Calu3 (cell line): ENCODE measurements around the gene RBM26. TPM values are rescaled to one million over a fixed set of nuclear protein-coding genes. Genes with fewer than 3 reads are reported as not detected.

Experiments
- BruUV-seq: library from RNA; stranded (reverse); fragments of 400-500 nt; replicated peaks from 2 replicates; lab custom pipeline; 2021; lab: Mats Ljungman, UMichigan
- CTCF ChIA-PET: fragments of 300-600 bp; sonication (Branson Sonifier 250); formaldehyde crosslinking; loops from one replicate; lab custom pipeline; 2022; ENCODE audit warnings: antibody characterized with exemption; lab: Charles Lee
- DNase-seq: peaks from one replicate; pipeline ENCODE4 v3.0.0; 2022
- H3K27ac Mint-ChIP-seq: one replicate; pipeline ENCODE4 v1.8.0; 2022; ENCODE audit warnings: mixed read lengths; ENCODE audit not compliant: unreplicated experiment
- H3K27me3 Mint-ChIP-seq: one replicate; pipeline ENCODE4 v1.8.0; 2022; ENCODE audit warnings: mixed read lengths; ENCODE audit not compliant: unreplicated experiment
- H3K36me3 Mint-ChIP-seq: one replicate; pipeline ENCODE4 v1.8.0; 2022; ENCODE audit warnings: mild to moderate bottlenecking, moderate library complexity, mixed read lengths; ENCODE audit not compliant: insufficient read depth, unreplicated experiment
- H3K4me1 Mint-ChIP-seq: one replicate; pipeline ENCODE4 v1.8.0; 2022; ENCODE audit warnings: mild to moderate bottlenecking, low read depth, mixed read lengths; ENCODE audit not compliant: unreplicated experiment
- H3K4me3 Mint-ChIP-seq: one replicate; pipeline ENCODE4 v1.8.0; 2022; ENCODE audit warnings: mild to moderate bottlenecking, low read depth, moderate library complexity, mixed read lengths; ENCODE audit not compliant: unreplicated experiment
- H3K9me3 Mint-ChIP-seq: one replicate; pipeline ENCODE4 v1.8.0; 2022; ENCODE audit warnings: low read depth, mixed read lengths; ENCODE audit not compliant: unreplicated experiment
- intact Hi-C: fragments of 100-400 bp; cut with micrococcal nuclease; formaldehyde crosslinking; loops from one replicate; pipeline ENCODE4 v1.10.0; 2022; ENCODE audit not compliant: unreplicated experiment
- total RNA-seq: library from RNA; stranded (reverse); gene quantifications from 2 replicates; pipeline ENCODE4 v1.2.3, GENCODE V29; 2022
- TF ChIP-seq, protein P1 (sequence below): fragments of 200-600 bp; IDR thresholded peaks from one replicate; pipeline ENCODE4 v1.8.0; 2022; ENCODE audit warnings: antibody characterized with exemption; ENCODE audit not compliant: unreplicated experiment

Gene RBM26
- total RNA-seq, 1 experiment from 2014 or later, result 19.2 TPM

DNA sequence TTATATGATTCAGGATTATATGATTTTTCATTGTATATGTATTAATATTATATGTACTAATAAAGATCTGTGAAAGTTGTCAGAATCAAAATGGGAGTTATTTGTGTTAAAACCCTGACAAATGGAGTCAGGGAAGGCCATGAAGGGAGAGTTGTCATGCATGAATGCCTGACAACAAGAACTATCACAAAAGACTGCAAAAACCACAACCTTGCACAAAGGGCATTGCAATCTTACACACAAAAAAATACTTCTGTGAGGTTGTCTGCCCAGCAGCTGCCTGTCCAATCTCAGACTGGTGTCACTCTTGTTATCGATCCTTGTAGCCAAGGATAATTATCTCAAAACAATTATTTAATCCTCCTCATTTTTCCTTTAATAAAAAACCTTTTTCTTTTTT is 21.2 kb upstream of the RBM26 start:
- Mint-ChIP-seq H3K27me3 (no peaks in the 10 kb centered on the region), H3K36me3 (no peaks in the 10 kb centered on the region), H3K27ac (no peak overlapping the region), H3K4me3 (no peak overlapping the region), H3K9me3 (no peaks in the 10 kb centered on the region), H3K4me1 (no peaks in the 10 kb centered on the region)
- DNase-seq, result no peak
- BruUV-seq, result no TSS peak
- TF ChIP-seq, protein P1, sequence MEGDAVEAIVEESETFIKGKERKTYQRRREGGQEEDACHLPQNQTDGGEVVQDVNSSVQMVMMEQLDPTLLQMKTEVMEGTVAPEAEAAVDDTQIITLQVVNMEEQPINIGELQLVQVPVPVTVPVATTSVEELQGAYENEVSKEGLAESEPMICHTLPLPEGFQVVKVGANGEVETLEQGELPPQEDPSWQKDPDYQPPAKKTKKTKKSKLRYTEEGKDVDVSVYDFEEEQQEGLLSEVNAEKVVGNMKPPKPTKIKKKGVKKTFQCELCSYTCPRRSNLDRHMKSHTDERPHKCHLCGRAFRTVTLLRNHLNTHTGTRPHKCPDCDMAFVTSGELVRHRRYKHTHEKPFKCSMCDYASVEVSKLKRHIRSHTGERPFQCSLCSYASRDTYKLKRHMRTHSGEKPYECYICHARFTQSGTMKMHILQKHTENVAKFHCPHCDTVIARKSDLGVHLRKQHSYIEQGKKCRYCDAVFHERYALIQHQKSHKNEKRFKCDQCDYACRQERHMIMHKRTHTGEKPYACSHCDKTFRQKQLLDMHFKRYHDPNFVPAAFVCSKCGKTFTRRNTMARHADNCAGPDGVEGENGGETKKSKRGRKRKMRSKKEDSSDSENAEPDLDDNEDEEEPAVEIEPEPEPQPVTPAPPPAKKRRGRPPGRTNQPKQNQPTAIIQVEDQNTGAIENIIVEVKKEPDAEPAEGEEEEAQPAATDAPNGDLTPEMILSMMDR, result no peak
- CTCF ChIA-PET, result no interaction called here
- intact Hi-C loops, result no loop called here

DNA sequence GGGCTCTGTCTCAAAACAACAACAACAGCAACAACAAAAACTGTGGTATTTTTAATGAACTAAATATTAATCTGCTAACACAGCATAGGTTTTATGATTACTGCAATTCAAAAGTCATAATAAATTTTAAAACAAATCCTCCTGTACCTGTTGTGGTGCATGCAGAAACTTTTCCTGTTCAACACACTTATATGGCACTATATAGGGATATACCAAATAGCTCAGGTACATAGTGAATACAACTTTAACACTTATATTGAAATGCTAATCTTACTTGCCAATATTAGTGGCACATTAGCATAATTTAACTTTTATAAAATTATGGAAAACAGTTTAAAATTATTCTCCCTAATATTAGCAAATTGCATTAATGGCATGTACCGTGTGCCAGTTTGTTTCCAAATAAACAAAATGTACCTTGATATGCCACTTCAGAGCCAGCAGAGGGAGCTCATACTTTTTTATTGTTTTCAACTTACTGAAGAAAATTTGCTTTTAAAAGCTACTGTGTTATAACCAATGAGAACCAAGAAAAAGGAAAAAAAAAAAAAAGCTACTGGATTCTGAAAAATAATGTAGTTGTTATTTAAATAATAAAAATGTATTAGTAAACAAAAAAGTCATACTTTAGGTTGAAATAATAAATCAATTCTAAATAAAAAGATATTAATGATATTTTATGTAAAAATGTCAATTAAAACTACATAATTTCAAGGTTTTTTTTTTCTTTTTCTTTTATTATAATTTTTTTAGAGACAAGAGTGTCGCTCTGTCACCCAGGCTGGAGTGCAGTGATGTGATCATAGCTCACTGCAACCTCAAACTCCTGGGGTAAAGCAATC is 18.0 kb upstream of the RBM26 start:
- intact Hi-C loops, result loop anchor here (1.0 kb wide), 1 partner anchor 117 kb away; no protein-coding TSS in a partner anchor
- no peak overlapping the region for H3K4me3 Mint-ChIP-seq
- no TSS peak for BruUV-seq
- no peaks in the 10 kb centered on the region for H3K36me3 Mint-ChIP-seq
- DNase-seq, result no peak
- H3K4me1 Mint-ChIP-seq, result no peaks in the 10 kb centered on the region
- CTCF ChIA-PET, result interaction anchor here (0.7 to 1.3 kb wide), 4 partner anchors 21 to 120 kb away, joined by 3 to 19 read pairs (median 4); no protein-coding TSS in a partner anchor
- TF ChIP-seq, protein P1, result no peak
- H3K27ac Mint-ChIP-seq, result no peak overlapping the region
- H3K27me3 Mint-ChIP-seq, result no peaks in the 10 kb centered on the region
- H3K9me3 Mint-ChIP-seq, result no peaks in the 10 kb centered on the region

GRCh38 chr13:79423340-79423739 is 17.3 kb upstream of the RBM26 start:
- H3K27ac Mint-ChIP-seq, result no peak overlapping the region
- TF ChIP-seq, protein P1, result no peak

GRCh38 chr13:79419365-79419764 is 13.3 kb upstream of the RBM26 start:
- TF ChIP-seq, protein P1, result no peak
- no peak overlapping the region for H3K27ac Mint-ChIP-seq

More at GRCh38 chr13:79423340-79423739, 17.3 kb upstream of the RBM26 start:
- no peak for DNase-seq
- Mint-ChIP-seq H3K36me3 (no peaks in the 10 kb centered on the region), H3K4me3 (no peak overlapping the region), H3K9me3 (no peaks in the 10 kb centered on the region), H3K27me3 (no peaks in the 10 kb centered on the region), H3K4me1 (no peaks in the 10 kb centered on the region)
- intact Hi-C loops, result no loop called here
- CTCF ChIA-PET, result interaction anchor here (1.2 to 1.3 kb wide), 2 partner anchors 21 to 118 kb away, joined by 3 to 19 read pairs; no protein-coding TSS in a partner anchor
- BruUV-seq, result no TSS peak

More at GRCh38 chr13:79419365-79419764, 13.3 kb upstream of the RBM26 start:
- Mint-ChIP-seq H3K9me3 (no peaks in the 10 kb centered on the region), H3K4me3 (no peak overlapping the region), H3K4me1 (no peaks in the 10 kb centered on the region), H3K27me3 (no peaks in the 10 kb centered on the region), H3K36me3 (no peaks in the 10 kb centered on the region)
- no peak for DNase-seq
- no TSS peak for BruUV-seq
- intact Hi-C loops, result no loop called here
- CTCF ChIA-PET, result no interaction called here
